Superior temporal gyrus (tissue), 1 donor: ENCODE data around the gene WSB1.

Experiments used
- DNase-seq: peaks from one replicate; pipeline ENCODE4 v3.0.0-alpha.2; 2016; ENCODE audit errors: extremely low spot score

The WSB1 gene

DNA sequence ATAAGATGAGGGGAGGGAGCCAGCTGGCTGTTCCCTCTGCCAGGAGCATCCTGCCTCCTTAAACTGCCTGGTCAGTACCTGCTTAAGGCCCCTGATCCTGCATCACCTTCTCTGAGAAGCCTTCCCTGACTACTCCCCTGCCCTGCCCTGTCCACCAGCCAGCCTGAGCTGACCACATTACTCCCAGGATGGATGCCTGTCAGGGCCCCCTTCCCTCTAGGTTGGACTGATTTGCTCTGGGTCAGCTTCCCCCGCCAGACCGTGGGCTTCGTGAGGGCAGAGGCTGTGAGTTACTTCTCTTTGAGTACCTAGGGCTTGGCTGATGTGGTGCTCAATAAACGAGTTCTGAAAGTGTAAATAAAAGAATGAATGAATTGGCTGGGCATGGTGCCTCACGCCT, 63.3 kb downstream of the WSB1 start:
- DNase-seq, result no peak

DNA sequence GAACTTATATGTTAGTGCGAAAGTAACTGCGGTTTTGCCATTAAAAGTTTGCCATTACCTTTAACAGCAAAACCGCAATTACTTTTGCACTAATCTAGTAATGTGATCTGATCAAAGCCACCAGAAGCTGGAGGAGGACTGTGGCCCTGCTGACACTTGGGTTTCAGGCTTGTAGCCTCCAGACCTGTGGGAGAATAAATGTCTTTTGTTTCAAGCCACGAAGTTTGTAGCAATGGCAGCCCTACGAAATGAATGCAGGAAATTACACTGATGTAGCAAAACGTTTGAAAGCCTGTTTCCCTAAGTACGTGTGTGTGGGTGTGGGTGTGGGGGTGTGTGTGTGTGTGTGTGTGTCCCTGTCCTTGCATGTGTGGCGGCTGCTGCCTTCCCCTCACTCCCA, 66.6 kb downstream of the WSB1 start:
- no peak for DNase-seq

DNA sequence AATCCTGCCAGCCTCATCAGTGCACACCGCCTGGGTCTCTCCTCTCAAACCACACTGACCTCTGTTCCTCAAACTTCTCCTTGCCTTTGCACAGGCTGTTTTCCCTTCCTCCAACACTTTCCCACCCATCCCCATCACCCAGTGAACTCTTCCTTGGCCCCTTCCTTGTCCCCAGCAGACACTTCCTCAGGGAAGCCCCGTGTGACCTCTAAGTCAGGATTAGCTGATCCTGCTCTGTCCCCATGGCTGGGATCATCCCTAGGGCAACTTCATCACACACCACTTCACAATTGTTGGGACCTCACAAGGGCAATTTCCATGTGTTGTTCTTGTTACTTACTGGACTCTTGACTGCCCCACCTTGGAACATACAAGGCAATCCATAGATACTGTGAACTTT, 67.8 kb downstream of the WSB1 start:
- DNase-seq, result no peak

GRCh38 chr17:27362503-27362902, 68.6 kb downstream of the WSB1 start:
- DNase-seq, result no peak

- DNase-seq, result no peak
Observed at GRCh38 chr17:27362909-27363308, 69.0 kb downstream of the WSB1 start.

- DNase-seq, result no peak
Observed at GRCh38 chr17:27363326-27363725, 69.4 kb downstream of the WSB1 start.
